ENCODE measurements around the gene COL23A1. TPM values are rescaled to one million over a fixed set of nuclear protein-coding genes. Genes with fewer than 3 reads are reported as not detected.

The COL23A1 gene
- total RNA-seq, 1 experiment from 2014 or later: not detected

GRCh38 chr5:178213748-178214151 lies 376.4 kb downstream of the COL23A1 start:
- intact Hi-C loops (cut with micrococcal nuclease; ENCODE audit: unreplicated experiment): no loop called here
- H3K4me1 Mint-ChIP-seq (ENCODE audit: low read depth, unreplicated experiment): peaks cover 16% of the 10 kb centered on the region
- DNase-seq: no peak

GRCh38 chr5:178213003-178213461 lies 377.2 kb downstream of the COL23A1 start:
- H3K9me3 Mint-ChIP-seq (ENCODE audit: low read depth, unreplicated experiment): no peaks in the 10 kb centered on the region
- H3K4me1 Mint-ChIP-seq (ENCODE audit: low read depth, unreplicated experiment): peaks cover 22% of the 10 kb centered on the region
- H3K27me3 Mint-ChIP-seq (ENCODE audit: unreplicated experiment): no peaks in the 10 kb centered on the region
- peaks cover 96% of the 10 kb centered on the region for H3K36me3 Mint-ChIP-seq (ENCODE audit: insufficient read depth, unreplicated experiment)
- CTCF ChIA-PET: no interaction called here
- no peak overlapping the region for H3K4me3 Mint-ChIP-seq (ENCODE audit: low read depth, unreplicated experiment)
- no TSS peak for BruUV-seq (replicated peaks)
- no peak for DNase-seq
- no peak overlapping the region for H3K27ac Mint-ChIP-seq (ENCODE audit: unreplicated experiment)
- TF ChIP-seq CTCF (IDR thresholded peaks at IDR 0.05; ENCODE audit: unreplicated experiment): no peak
- intact Hi-C loops (cut with micrococcal nuclease; ENCODE audit: unreplicated experiment): no loop called here

More at GRCh38 chr5:178213748-178214151, 376.4 kb downstream of the COL23A1 start:
- Mint-ChIP-seq H3K9me3 (ENCODE audit: low read depth, unreplicated experiment) (no peaks in the 10 kb centered on the region), H3K27ac (ENCODE audit: unreplicated experiment) (peak overlapping the region; percentile 25), H3K4me3 (ENCODE audit: low read depth, unreplicated experiment) (no peak overlapping the region), H3K36me3 (ENCODE audit: insufficient read depth, unreplicated experiment) (peaks cover 96% of the 10 kb centered on the region), H3K27me3 (ENCODE audit: unreplicated experiment) (no peaks in the 10 kb centered on the region)
- no TSS peak for BruUV-seq (replicated peaks)
- no peak for TF ChIP-seq CTCF (IDR thresholded peaks at IDR 0.05; ENCODE audit: unreplicated experiment)
- CTCF ChIA-PET: no interaction called here

- Mint-ChIP-seq H3K4me3 (ENCODE audit: low read depth, unreplicated experiment) (no peak overlapping the region), H3K4me1 (ENCODE audit: low read depth, unreplicated experiment) (peaks cover 28% of the 10 kb centered on the region), H3K9me3 (ENCODE audit: low read depth, unreplicated experiment) (no peaks in the 10 kb centered on the region), H3K36me3 (ENCODE audit: insufficient read depth, unreplicated experiment) (peaks cover 96% of the 10 kb centered on the region), H3K27ac (ENCODE audit: unreplicated experiment) (no peak overlapping the region), H3K27me3 (ENCODE audit: unreplicated experiment) (no peaks in the 10 kb centered on the region)
- intact Hi-C loops (cut with micrococcal nuclease; ENCODE audit: unreplicated experiment): no loop called here
- CTCF ChIA-PET: no interaction called here
- no TSS peak for BruUV-seq (replicated peaks)
- no peak for DNase-seq
- no peak for TF ChIP-seq CTCF (IDR thresholded peaks at IDR 0.05; ENCODE audit: unreplicated experiment)
Observed at GRCh38 chr5:178212241-178213002, 377.8 kb downstream of the COL23A1 start.

GRCh38 chr5:178211095-178212048 lies 378.8 kb downstream of the COL23A1 start:
- Mint-ChIP-seq H3K36me3 (ENCODE audit: insufficient read depth, unreplicated experiment) (peaks cover 96% of the 10 kb centered on the region), H3K27ac (ENCODE audit: unreplicated experiment) (peak overlapping the region; percentile 34), H3K9me3 (ENCODE audit: low read depth, unreplicated experiment) (no peaks in the 10 kb centered on the region), H3K27me3 (ENCODE audit: unreplicated experiment) (no peaks in the 10 kb centered on the region), H3K4me3 (ENCODE audit: low read depth, unreplicated experiment) (no peak overlapping the region), H3K4me1 (ENCODE audit: low read depth, unreplicated experiment) (peaks cover 39% of the 10 kb centered on the region)
- DNase-seq: no peak
- no TSS peak for BruUV-seq (replicated peaks)
- CTCF ChIA-PET: no interaction called here
- intact Hi-C loops (cut with micrococcal nuclease; ENCODE audit: unreplicated experiment): no loop called here
- no peak for TF ChIP-seq CTCF (IDR thresholded peaks at IDR 0.05; ENCODE audit: unreplicated experiment)
